ENCODE measurements around the gene DDX24.
A peak's percentile ranks its signal among the peaks of the same experiment; 100 is the strongest.

DDX24 gene

DNA sequence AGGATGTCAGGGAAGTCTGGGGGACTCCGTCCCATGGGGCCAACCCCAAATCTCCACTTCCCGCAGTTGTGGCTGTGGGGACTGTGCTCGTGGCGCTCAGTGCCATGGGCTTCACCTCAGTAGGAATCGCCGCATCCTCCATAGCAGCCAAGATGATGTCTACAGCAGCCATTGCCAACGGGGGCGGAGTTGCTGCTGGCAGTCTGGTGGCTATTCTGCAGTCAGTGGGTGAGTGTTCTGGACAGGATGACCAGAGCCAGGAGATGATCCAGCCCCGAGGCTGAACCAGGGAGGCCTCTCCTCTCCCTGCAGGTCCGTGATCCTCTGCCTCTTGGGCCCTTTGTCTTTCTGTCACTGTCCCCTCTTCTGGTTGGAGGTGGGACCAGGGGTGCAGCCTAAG, 20.7 kb upstream of the DDX24 start:
- Histone ChIP-seq H3K9ac (ENCODE audit: low read depth, low read length) (no peak overlapping the region), H3K27me3 (ENCODE audit: insufficient read depth, low read length) (no peaks in the 10 kb centered on the region), H3K36me3 (ENCODE audit: insufficient read depth, low read length) (0 out of 2 replicates have a peak, but pooled peaks cover 4% of the 10 kb centered on the region), H3K4me1 (ENCODE audit: insufficient read depth, low read length) (no peaks in the 10 kb centered on the region), H3K9me3 (ENCODE audit: insufficient read depth, low read depth, low read length) (no peaks in the 10 kb centered on the region), H3K27ac (ENCODE audit: low read depth, low read length) (no peak overlapping the region), H3K4me3 (ENCODE audit: low read length) (no peak overlapping the region)
- 95% methylated on average over 10 of the region's 10 CpGs for WGBS

- Histone ChIP-seq H3K4me1 (ENCODE audit: insufficient read depth, low read length) (no peaks in the 10 kb centered on the region), H3K27me3 (ENCODE audit: insufficient read depth, low read length) (no peaks in the 10 kb centered on the region), H3K36me3 (ENCODE audit: insufficient read depth, low read length) (0 out of 2 replicates have a peak, but pooled peaks cover 5% of the 10 kb centered on the region), H3K9ac (ENCODE audit: low read depth, low read length) (no peak overlapping the region), H3K27ac (ENCODE audit: low read depth, low read length) (no peak overlapping the region), H3K4me3 (ENCODE audit: low read length) (no peak overlapping the region), H3K9me3 (ENCODE audit: insufficient read depth, low read depth, low read length) (no peaks in the 10 kb centered on the region)
- WGBS = 83% methylated on average over 4 of the region's 4 CpGs
These were observed 19.8 kb upstream of the DDX24 start for GRCh38 chr14:94100847-94101246.

DNA sequence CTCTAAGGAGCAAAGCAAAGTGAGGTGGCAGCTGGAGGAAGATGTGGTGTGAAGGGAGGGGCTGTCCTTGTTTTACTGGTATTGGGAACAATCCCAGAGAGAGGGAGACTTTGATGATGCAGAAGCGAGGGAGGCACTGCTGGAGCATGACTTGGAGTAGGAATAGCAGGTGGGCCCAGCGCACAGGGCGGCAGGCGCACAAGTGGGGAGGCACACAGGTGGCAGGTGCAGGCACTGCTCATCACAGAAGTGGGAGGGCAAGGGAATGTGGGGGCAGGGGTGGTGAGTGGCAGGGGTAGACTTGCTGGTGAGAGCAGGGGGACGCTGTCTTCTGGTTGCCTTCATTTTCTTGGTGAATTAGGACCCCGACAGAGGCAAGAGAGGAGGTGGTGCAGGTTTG, 18.0 kb upstream of the DDX24 start:
- H3K27ac ChIP-seq (ENCODE audit: low read depth, low read length) = no peak overlapping the region
- H3K9me3 ChIP-seq (ENCODE audit: insufficient read depth, low read depth, low read length) = no peaks in the 10 kb centered on the region
- H3K4me3 ChIP-seq (ENCODE audit: low read length) = no peak overlapping the region
- no peaks in the 10 kb centered on the region for H3K27me3 ChIP-seq (ENCODE audit: insufficient read depth, low read length)
- H3K4me1 ChIP-seq (ENCODE audit: insufficient read depth, low read length) = no peaks in the 10 kb centered on the region
- WGBS = 93% methylated on average over 6 of the region's 6 CpGs
- no peak overlapping the region for H3K9ac ChIP-seq (ENCODE audit: low read depth, low read length)
- H3K36me3 ChIP-seq (ENCODE audit: insufficient read depth, low read length) = 0 out of 2 replicates have a peak, but pooled peaks cover 5% of the 10 kb centered on the region

GRCh38 chr14:94098326-94098992, 17.5 kb upstream of the DDX24 start:
- no peak overlapping the region for H3K4me3 ChIP-seq (ENCODE audit: low read length)
- no peaks in the 10 kb centered on the region for H3K9me3 ChIP-seq (ENCODE audit: insufficient read depth, low read depth, low read length)
- no peaks in the 10 kb centered on the region for H3K27me3 ChIP-seq (ENCODE audit: insufficient read depth, low read length)
- no peak overlapping the region for H3K27ac ChIP-seq (ENCODE audit: low read depth, low read length)
- 0 out of 2 replicates have a peak, but pooled peaks cover 5% of the 10 kb centered on the region for H3K36me3 ChIP-seq (ENCODE audit: insufficient read depth, low read length)
- H3K9ac ChIP-seq (ENCODE audit: low read depth, low read length) = no peak overlapping the region
- WGBS = 93% methylated on average over 9 of the region's 10 CpGs
- no peaks in the 10 kb centered on the region for H3K4me1 ChIP-seq (ENCODE audit: insufficient read depth, low read length)

DNA sequence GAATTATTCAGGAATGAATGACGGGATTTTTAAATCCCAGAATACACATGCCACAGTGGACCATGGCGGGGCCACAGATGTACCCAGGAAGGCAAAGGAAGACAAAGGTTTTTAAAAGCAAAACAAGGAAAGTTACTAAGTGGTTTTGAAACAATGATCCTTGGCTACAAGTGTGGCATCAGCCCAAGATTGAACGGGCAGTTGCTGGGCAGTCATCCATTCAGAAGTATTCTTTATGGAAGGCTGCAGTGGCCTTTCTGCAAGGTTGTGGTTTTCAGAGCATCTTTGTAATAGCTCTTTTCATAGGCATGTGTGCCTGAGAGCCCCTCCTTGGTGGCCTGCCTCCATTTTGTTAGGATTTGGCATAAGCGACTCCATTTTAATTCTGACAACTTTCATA, 16.1 kb upstream of the DDX24 start:
- Histone ChIP-seq H3K27ac (ENCODE audit: low read depth, low read length) (no peak overlapping the region), H3K27me3 (ENCODE audit: insufficient read depth, low read length) (no peaks in the 10 kb centered on the region), H3K4me3 (ENCODE audit: low read length) (no peak overlapping the region), H3K4me1 (ENCODE audit: insufficient read depth, low read length) (no peaks in the 10 kb centered on the region), H3K9ac (ENCODE audit: low read depth, low read length) (no peak overlapping the region), H3K9me3 (ENCODE audit: insufficient read depth, low read depth, low read length) (no peaks in the 10 kb centered on the region), H3K36me3 (ENCODE audit: insufficient read depth, low read length) (0 out of 2 replicates have a peak, but pooled peaks cover 5% of the 10 kb centered on the region)
- WGBS = 91% methylated on average over 4 of the region's 4 CpGs

GRCh38 chr14:94093418-94093817, 12.4 kb upstream of the DDX24 start:
- H3K4me1 ChIP-seq (ENCODE audit: insufficient read depth, low read length) = no peaks in the 10 kb centered on the region
- H3K4me3 ChIP-seq (ENCODE audit: low read length) = no peak overlapping the region
- H3K9ac ChIP-seq (ENCODE audit: low read depth, low read length) = no peak overlapping the region
- H3K36me3 ChIP-seq (ENCODE audit: insufficient read depth, low read length) = 0 out of 2 replicates have a peak, but pooled peaks cover 5% of the 10 kb centered on the region
- 93% methylated on average over 2 of the region's 2 CpGs for WGBS
- no peaks in the 10 kb centered on the region for H3K27me3 ChIP-seq (ENCODE audit: insufficient read depth, low read length)
- no peak overlapping the region for H3K27ac ChIP-seq (ENCODE audit: low read depth, low read length)
- no peaks in the 10 kb centered on the region for H3K9me3 ChIP-seq (ENCODE audit: insufficient read depth, low read depth, low read length)

- H3K4me3 ChIP-seq (ENCODE audit: low read length) = no peak overlapping the region
- no peaks in the 10 kb centered on the region for H3K9me3 ChIP-seq (ENCODE audit: insufficient read depth, low read depth, low read length)
- H3K36me3 ChIP-seq (ENCODE audit: insufficient read depth, low read length) = no peaks in the 10 kb centered on the region
- H3K27me3 ChIP-seq (ENCODE audit: insufficient read depth, low read length) = no peaks in the 10 kb centered on the region
- 90% methylated on average over 4 of the region's 4 CpGs for WGBS
- H3K9ac ChIP-seq (ENCODE audit: low read depth, low read length) = no peak overlapping the region
- H3K4me1 ChIP-seq (ENCODE audit: insufficient read depth, low read length) = no peaks in the 10 kb centered on the region
- no peak overlapping the region for H3K27ac ChIP-seq (ENCODE audit: low read depth, low read length)
These were observed 8.5 kb upstream of the DDX24 start for GRCh38 chr14:94089479-94089878.

DNA sequence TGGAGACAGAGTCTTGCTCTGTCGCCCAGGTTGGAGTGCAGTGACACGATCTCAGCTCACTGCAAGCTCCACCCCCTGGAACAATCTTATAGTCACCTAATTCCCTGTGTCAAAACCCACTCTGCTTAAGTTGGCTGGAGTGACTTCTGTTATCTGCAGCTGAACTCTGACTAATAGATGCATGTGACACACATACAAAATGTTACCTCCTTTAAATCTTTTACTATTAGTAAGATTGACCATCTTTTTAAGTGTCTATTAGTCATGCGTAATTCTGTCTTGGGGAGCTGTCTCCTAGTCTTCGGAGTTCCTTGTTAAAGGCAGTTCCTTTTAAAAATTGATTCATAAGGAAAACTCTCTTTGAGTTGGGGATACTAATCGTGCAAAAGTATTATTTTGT, 7.5 kb upstream of the DDX24 start:
- no peaks in the 10 kb centered on the region for H3K4me1 ChIP-seq (ENCODE audit: insufficient read depth, low read length)
- H3K27ac ChIP-seq (ENCODE audit: low read depth, low read length) = no peak overlapping the region
- no peaks in the 10 kb centered on the region for H3K9me3 ChIP-seq (ENCODE audit: insufficient read depth, low read depth, low read length)
- H3K9ac ChIP-seq (ENCODE audit: low read depth, low read length) = no peak overlapping the region
- no peaks in the 10 kb centered on the region for H3K27me3 ChIP-seq (ENCODE audit: insufficient read depth, low read length)
- H3K4me3 ChIP-seq (ENCODE audit: low read length) = no peak overlapping the region
- no peaks in the 10 kb centered on the region for H3K36me3 ChIP-seq (ENCODE audit: insufficient read depth, low read length)
- 92% methylated on average over 4 of the region's 5 CpGs for WGBS

- H3K27me3 ChIP-seq (ENCODE audit: insufficient read depth, low read length) = no peaks in the 10 kb centered on the region
- H3K4me3 ChIP-seq (ENCODE audit: low read length) = no peak overlapping the region
- H3K36me3 ChIP-seq (ENCODE audit: insufficient read depth, low read length) = no peaks in the 10 kb centered on the region
- no peaks in the 10 kb centered on the region for H3K9me3 ChIP-seq (ENCODE audit: insufficient read depth, low read depth, low read length)
- H3K9ac ChIP-seq (ENCODE audit: low read depth, low read length) = no peak overlapping the region
- WGBS = 81% methylated on average over 4 of the region's 4 CpGs
- no peak overlapping the region for H3K27ac ChIP-seq (ENCODE audit: low read depth, low read length)
- no peaks in the 10 kb centered on the region for H3K4me1 ChIP-seq (ENCODE audit: insufficient read depth, low read length)
These were observed 6.9 kb upstream of the DDX24 start for GRCh38 chr14:94087891-94088290.

DNA sequence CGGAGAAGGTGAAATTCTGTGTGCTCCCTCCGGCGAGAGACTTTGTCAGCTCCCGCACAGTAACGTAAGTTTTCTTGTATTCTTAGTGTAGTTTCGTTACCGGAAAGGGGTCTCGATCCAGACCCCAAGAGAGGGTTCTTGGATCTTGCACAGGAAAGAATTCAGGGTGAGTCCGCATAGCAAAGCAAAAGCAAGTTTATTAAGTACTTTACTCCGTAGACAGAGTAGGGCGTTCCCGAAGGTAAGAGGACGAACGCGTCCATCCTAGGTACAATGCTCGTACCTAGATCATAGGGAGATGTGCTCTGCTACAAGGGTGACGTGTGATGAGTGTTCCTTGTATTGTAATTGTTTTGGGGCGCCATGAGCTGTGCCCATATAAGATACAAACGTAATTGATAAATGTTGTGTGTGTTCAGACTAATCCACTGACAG, 401 bp upstream of the DDX24 start:
- H3K27ac ChIP-seq (ENCODE audit: low read depth, low read length) = no peak overlapping the region
- no peaks in the 10 kb centered on the region for H3K9me3 ChIP-seq (ENCODE audit: insufficient read depth, low read depth, low read length)
- WGBS = 4% methylated on average over 19 of the region's 19 CpGs
- no peaks in the 10 kb centered on the region for H3K27me3 ChIP-seq (ENCODE audit: insufficient read depth, low read length)
- peak overlapping the region; percentile 90 for H3K4me3 ChIP-seq (ENCODE audit: low read length)
- H3K36me3 ChIP-seq (ENCODE audit: insufficient read depth, low read length) = peaks cover 30% of the 10 kb centered on the region
- H3K4me1 ChIP-seq (ENCODE audit: insufficient read depth, low read length) = peaks cover 7% of the 10 kb centered on the region; the same call in 1 of the 2 replicates
- H3K9ac ChIP-seq (ENCODE audit: low read depth, low read length) = peak overlapping the region; percentile 84

- Histone ChIP-seq H3K36me3 (ENCODE audit: insufficient read depth, low read length) (peaks cover 35% of the 10 kb centered on the region), H3K4me1 (ENCODE audit: insufficient read depth, low read length) (peaks cover 7% of the 10 kb centered on the region; the same call in 1 of the 2 replicates), H3K4me3 (ENCODE audit: low read length) (peak overlapping the region; percentile 90), H3K27me3 (ENCODE audit: insufficient read depth, low read length) (no peaks in the 10 kb centered on the region), H3K9me3 (ENCODE audit: insufficient read depth, low read depth, low read length) (peaks cover 10% of the 10 kb centered on the region; the same call in 1 of the 2 replicates), H3K27ac (ENCODE audit: low read depth, low read length) (no peak overlapping the region), H3K9ac (ENCODE audit: low read depth, low read length) (peak overlapping the region; percentile 84)
- 18% methylated on average over 15 of the region's 15 CpGs for WGBS
These were observed 946 bp downstream of the DDX24 start for GRCh38 chr14:94079891-94080620.

Data from HUES64 (cell line).